ENCODE results near the gene CTNNA2. TPM values are rescaled to one million over a fixed set of nuclear protein-coding genes. Genes with fewer than 3 reads are reported as not detected.
"Not testable (repeated sequence)": the region's sequence is repeated elsewhere in the genome, so short reads cannot be mapped to it uniquely, and the experiment has no call there.

CTNNA2 gene
- total and polyA plus RNA-seq, 8 donors, result 0.28 to 5.7 (median 0.44) TPM; not detected in 4

DNA sequence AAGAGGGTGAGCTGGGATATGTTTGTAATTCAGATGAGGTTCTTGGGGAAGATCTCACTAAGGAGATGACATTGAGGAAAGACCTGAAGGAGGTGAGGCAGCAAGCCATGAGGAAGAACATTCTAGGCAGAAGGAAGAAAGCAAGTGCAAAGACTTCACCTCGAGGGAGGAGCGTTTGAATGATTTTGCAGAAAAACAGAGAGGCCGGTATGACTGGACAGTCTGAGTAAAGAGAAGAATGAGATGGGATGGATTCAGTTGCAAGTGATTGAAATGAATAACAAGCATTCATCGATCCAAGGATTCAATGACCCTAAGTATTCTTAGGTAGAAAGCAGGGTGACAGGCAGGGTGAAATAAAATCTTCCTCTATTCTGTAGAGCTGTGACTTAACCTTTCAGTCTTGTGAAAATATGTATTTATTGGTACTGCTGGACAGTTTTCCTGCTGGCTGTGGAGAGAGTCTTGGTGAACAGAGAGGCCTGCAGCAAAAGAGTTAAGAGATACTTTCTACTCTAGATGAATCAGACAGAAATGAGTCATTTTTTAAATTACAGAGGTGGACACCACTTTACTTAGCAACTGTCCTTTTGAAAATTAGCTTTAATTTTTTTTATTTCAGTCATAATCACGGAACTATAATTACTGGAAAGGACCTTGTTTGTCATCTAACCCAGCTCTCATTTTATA lies 513.3 kb downstream of the CTNNA2 start:
- intact Hi-C loops (cut with DNase I; ENCODE audit: low total_unique reads), result no loop called here
- TF ChIP-seq, protein P1, sequence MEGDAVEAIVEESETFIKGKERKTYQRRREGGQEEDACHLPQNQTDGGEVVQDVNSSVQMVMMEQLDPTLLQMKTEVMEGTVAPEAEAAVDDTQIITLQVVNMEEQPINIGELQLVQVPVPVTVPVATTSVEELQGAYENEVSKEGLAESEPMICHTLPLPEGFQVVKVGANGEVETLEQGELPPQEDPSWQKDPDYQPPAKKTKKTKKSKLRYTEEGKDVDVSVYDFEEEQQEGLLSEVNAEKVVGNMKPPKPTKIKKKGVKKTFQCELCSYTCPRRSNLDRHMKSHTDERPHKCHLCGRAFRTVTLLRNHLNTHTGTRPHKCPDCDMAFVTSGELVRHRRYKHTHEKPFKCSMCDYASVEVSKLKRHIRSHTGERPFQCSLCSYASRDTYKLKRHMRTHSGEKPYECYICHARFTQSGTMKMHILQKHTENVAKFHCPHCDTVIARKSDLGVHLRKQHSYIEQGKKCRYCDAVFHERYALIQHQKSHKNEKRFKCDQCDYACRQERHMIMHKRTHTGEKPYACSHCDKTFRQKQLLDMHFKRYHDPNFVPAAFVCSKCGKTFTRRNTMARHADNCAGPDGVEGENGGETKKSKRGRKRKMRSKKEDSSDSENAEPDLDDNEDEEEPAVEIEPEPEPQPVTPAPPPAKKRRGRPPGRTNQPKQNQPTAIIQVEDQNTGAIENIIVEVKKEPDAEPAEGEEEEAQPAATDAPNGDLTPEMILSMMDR (IDR thresholded peaks at IDR 0.05), result no peak
- TF ChIP-seq POLR2A (IDR thresholded peaks at IDR 0.05) (no peak), EP300 (IDR thresholded peaks at IDR 0.05) (no peak), POLR2AphosphoS5 (IDR thresholded peaks at IDR 0.05) (no peak)
- no peak for DNase-seq
- Histone ChIP-seq H3K27ac (no peak overlapping the region), H3K36me3 (no peaks in the 10 kb centered on the region), H3K9me3 (no peaks in the 10 kb centered on the region), H3K27me3 (no peaks in the 10 kb centered on the region), H3K4me1 (no peaks in the 10 kb centered on the region), H3K4me3 (no peak overlapping the region)
- 83 to 88% (median 87%) methylated on average over 5 of the region's 5 CpGs for WGBS, 5 donors

DNA sequence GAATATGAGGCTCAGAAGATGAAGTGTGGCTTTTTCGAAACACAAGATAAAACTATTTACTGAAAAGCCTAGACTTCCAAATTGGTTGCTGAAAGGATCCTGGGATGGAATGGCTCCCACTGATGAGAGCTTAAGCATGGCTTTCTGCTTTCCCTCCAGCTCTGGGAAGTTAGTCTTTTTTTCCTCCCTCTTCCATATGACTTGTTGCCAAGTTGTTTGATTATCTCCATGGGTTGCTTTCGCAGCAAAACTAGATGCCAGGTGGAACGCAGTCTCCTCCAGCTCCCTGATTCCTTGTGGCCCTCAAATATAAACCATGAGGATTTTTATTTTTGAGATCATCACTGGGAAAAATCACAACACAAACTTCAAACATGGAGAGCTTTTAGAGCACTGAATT lies 515.2 kb downstream of the CTNNA2 start:
- no peaks in the 10 kb centered on the region for H3K9me3 ChIP-seq
- H3K36me3 ChIP-seq, result no peaks in the 10 kb centered on the region
- no peak for DNase-seq
- no peak overlapping the region for H3K27ac ChIP-seq
- 74 to 89% (median 87%) methylated on average over 3 of the region's 3 CpGs for WGBS, 5 donors
- H3K4me3 ChIP-seq, result no peak overlapping the region
- TF ChIP-seq, protein P1 (IDR thresholded peaks at IDR 0.05), result no peak
- no peak for TF ChIP-seq POLR2A (IDR thresholded peaks at IDR 0.05)
- TF ChIP-seq POLR2AphosphoS5 (IDR thresholded peaks at IDR 0.05), result no peak
- no peak for TF ChIP-seq EP300 (IDR thresholded peaks at IDR 0.05)
- H3K27me3 ChIP-seq, result no peaks in the 10 kb centered on the region
- H3K4me1 ChIP-seq, result no peaks in the 10 kb centered on the region
- intact Hi-C loops (cut with DNase I; ENCODE audit: low total_unique reads), result no loop called here

DNA sequence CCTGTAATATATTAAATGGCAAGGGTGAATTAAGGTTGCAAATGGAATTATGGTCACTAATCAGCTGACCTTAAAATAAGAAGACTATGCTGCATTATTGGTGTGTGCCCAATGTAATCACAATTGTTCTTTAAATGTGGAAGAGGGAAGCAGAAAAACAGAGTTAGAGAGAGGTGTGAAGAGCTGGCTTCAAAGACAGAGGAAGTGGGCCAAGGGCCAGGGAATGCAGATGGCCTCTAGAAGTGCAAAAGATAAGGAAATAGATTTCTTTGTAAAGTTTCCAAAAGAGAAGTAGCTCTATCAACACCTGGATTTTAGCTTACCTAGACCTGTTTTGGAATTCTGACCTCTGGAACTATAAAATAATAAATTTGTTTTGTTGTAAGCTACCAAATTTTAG lies 515.7 kb downstream of the CTNNA2 start:
- TF ChIP-seq EP300 (IDR thresholded peaks at IDR 0.05), result no peak
- Histone ChIP-seq H3K27ac (no peak overlapping the region), H3K4me3 (no peak overlapping the region), H3K9me3 (no peaks in the 10 kb centered on the region), H3K4me1 (no peaks in the 10 kb centered on the region), H3K36me3 (no peaks in the 10 kb centered on the region), H3K27me3 (no peaks in the 10 kb centered on the region)
- DNase-seq, result no peak
- intact Hi-C loops (cut with DNase I; ENCODE audit: low total_unique reads), result no loop called here

GRCh38 chr2:80030135-80030534 lies 517.3 kb downstream of the CTNNA2 start:
- H3K9me3 ChIP-seq, result no peaks in the 10 kb centered on the region
- no peaks in the 10 kb centered on the region for H3K27me3 ChIP-seq
- H3K4me3 ChIP-seq, result no peak overlapping the region
- no peak for DNase-seq
- intact Hi-C loops (cut with DNase I; ENCODE audit: low total_unique reads), result no loop called here
- no peak overlapping the region for H3K27ac ChIP-seq
- 59 to 78% (median 68%) methylated on average over 2 of the region's 2 CpGs for WGBS, 5 donors
- no peaks in the 10 kb centered on the region for H3K36me3 ChIP-seq
- TF ChIP-seq POLR2AphosphoS5 (IDR thresholded peaks at IDR 0.05) (no peak), POLR2A (IDR thresholded peaks at IDR 0.05) (no peak), EP300 (IDR thresholded peaks at IDR 0.05) (no peak)
- TF ChIP-seq, protein P1 (IDR thresholded peaks at IDR 0.05), result no peak
- no peaks in the 10 kb centered on the region for H3K4me1 ChIP-seq

- H3K27me3 ChIP-seq; H3K9me3 ChIP-seq; H3K36me3 ChIP-seq; DNase-seq; H3K4me1 ChIP-seq; intact Hi-C loops (cut with DNase I; ENCODE audit: low total_unique reads); H3K4me3 ChIP-seq; H3K27ac ChIP-seq: not testable (repeated sequence)
- WGBS, 5 donors, result 82 to 89% (median 85%) methylated on average over 7 of the region's 7 CpGs
These were observed 519.8 kb downstream of the CTNNA2 start for GRCh38 chr2:80032684-80033083.
